ENCODE results near the gene CDH4. TPM values are rescaled to one million over a fixed set of nuclear protein-coding genes. Genes with fewer than 3 reads are reported as not detected.

CDH4 gene
- total RNA-seq, 6 donors from 2014 or later, result 0.20 to 1.0 (median 0.40) TPM; not detected in 1

DNA sequence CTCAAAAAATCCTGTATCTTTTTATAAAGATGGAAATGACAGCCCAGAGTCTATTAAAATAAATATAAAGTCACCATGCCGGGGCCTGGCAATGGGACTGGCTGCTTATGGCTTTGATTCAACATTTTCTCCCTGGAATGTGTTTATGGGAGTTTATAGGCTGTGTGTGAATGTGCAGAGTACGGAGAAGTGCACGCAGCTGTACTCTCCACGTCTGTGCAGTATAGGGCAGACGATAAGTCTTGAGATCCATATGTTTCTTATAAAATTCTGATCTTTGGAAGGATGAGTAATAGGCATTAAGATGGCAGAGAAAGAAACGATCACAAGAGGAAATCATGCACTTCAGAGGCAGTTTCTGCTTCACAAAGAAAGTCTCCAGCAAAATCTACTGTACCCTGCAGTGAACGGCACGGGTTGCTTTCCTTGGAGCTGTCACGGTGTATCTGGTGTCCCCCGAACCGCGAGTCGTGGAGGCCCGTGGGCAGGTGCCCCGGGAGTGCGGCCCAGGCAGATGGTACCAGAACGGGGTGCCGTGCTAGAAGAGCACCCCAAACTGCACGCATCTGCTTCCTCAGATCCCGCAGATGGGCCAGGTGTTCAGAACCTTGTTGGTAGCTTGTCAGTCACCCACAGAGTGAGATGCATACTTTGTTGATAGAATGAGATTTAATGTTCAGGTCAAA lies 431.1 kb downstream of the CDH4 start:
- TF ChIP-seq POLR2AphosphoS5 (IDR thresholded peaks at IDR 0.05) (no peak), POLR2A (IDR thresholded peaks at IDR 0.05) (no peak), EP300 (IDR thresholded peaks at IDR 0.05) (no peak)
- TF ChIP-seq, protein P1, sequence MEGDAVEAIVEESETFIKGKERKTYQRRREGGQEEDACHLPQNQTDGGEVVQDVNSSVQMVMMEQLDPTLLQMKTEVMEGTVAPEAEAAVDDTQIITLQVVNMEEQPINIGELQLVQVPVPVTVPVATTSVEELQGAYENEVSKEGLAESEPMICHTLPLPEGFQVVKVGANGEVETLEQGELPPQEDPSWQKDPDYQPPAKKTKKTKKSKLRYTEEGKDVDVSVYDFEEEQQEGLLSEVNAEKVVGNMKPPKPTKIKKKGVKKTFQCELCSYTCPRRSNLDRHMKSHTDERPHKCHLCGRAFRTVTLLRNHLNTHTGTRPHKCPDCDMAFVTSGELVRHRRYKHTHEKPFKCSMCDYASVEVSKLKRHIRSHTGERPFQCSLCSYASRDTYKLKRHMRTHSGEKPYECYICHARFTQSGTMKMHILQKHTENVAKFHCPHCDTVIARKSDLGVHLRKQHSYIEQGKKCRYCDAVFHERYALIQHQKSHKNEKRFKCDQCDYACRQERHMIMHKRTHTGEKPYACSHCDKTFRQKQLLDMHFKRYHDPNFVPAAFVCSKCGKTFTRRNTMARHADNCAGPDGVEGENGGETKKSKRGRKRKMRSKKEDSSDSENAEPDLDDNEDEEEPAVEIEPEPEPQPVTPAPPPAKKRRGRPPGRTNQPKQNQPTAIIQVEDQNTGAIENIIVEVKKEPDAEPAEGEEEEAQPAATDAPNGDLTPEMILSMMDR (IDR thresholded peaks at IDR 0.05), result no peak
- Histone ChIP-seq H3K4me1 (no peaks in the 10 kb centered on the region), H3K27ac (no peak overlapping the region), H3K27me3 (no peaks in the 10 kb centered on the region), H3K4me3 (no peak overlapping the region), H3K36me3 (no peaks in the 10 kb centered on the region), H3K9me3 (no peaks in the 10 kb centered on the region)
- WGBS, 2 donors, result 57 to 85% methylated on average over 9 to 20 of the region's 20 CpGs
- no peak for DNase-seq
- no peak for ATAC-seq (ENCODE audit: low FRiP score in 2 of 2)

DNA sequence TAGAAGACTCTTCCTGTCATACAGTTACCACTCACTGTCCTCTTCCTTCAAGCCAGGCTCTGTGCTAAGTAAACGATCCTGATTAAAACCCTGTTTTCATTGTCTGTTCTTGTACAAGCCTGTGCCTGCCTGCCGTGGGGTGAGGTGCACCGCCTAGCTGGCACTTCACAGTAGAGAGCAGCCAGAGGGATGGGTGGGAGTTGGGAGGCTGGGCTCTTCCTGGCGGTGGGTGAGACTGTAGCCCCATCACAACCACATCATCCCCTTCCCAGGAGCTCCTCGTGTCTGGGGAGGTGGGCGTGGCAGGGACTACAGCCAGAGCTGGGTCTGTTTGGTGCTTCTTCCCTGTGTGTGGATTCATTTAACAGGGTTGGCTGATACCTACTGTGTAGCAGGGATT lies 431.7 kb downstream of the CDH4 start:
- no peak overlapping the region for H3K27ac ChIP-seq
- no peak for DNase-seq
- no peak for ATAC-seq (ENCODE audit: low FRiP score in 2 of 2)

DNA sequence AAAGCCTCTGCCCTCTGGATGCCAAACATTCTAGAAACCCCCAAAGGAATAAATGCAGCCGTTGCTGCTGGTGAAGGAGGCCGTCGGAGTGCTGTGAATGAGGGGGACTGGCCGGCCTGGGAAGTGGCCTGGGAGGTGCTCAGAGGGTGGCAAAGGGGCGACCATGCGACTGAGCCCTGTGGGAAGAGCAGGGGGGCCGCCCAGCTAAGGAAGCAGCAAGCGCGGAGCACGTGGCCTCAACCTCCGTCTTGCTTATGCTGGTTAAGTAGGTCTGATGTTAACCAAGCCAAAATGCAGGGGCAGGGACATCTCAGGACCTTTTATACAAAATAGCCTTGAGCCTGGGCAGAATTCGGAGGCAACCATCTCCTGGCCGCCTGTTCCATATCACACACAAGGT lies 432.1 kb downstream of the CDH4 start:
- Histone ChIP-seq H3K36me3 (no peaks in the 10 kb centered on the region), H3K4me3 (no peak overlapping the region), H3K27ac (no peak overlapping the region), H3K27me3 (no peaks in the 10 kb centered on the region), H3K4me1 (no peaks in the 10 kb centered on the region), H3K9me3 (no peaks in the 10 kb centered on the region)
- 61 to 79% methylated on average over 11 to 13 of the region's 13 CpGs for WGBS, 2 donors
- DNase-seq (no peak), ATAC-seq (ENCODE audit: low FRiP score in 2 of 2) (no peak)
- TF ChIP-seq POLR2A (IDR thresholded peaks at IDR 0.05) (no peak), EP300 (IDR thresholded peaks at IDR 0.05) (no peak), POLR2AphosphoS5 (IDR thresholded peaks at IDR 0.05) (no peak)
- TF ChIP-seq, protein P1 (IDR thresholded peaks at IDR 0.05), result no peak

More for the DNA sequence above, 431.7 kb downstream of the CDH4 start:
- Histone ChIP-seq H3K4me3 (no peak overlapping the region), H3K27me3 (no peaks in the 10 kb centered on the region), H3K4me1 (no peaks in the 10 kb centered on the region), H3K9me3 (no peaks in the 10 kb centered on the region), H3K36me3 (no peaks in the 10 kb centered on the region)
- TF ChIP-seq EP300 (IDR thresholded peaks at IDR 0.05), result no peak
- 35% methylated on average over 6 of the region's 6 CpGs; no CpG with 5 or more reads in 1 of the 2 donors for WGBS, 2 donors

DNA sequence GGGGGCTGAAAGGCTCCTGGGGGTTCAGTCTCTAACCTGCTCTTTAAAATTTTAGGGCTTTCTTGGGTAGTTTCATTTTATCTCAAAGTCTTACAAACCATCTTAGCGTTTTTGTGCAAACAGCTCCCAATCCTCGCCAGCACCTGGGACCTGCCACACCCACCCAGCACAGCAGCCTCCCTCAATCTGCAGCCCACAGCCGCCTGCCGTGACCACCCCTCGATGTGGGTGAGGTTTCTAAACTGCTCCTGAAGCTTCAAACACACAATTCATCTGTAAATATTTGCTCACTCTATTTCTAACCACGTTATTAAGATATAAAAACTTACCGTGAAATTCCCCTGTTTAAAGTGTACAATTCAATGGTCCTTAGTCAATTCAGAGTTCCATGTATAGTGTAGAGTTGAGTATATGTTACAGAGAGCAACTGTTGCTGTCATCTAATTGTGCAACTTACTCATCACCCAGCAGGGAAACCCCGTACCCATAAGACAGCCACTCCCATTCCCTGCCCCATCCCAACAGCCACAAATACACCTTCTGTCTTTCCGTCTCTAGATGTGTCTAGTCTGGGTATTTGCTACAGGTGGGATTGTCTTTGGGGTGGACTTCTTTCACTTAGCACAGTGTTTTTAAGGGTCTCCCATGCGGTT lies 432.6 kb downstream of the CDH4 start:
- WGBS, 2 donors, result 61 to 70% methylated on average over 10 of the region's 10 CpGs
- Histone ChIP-seq H3K27ac (no peak overlapping the region), H3K36me3 (no peaks in the 10 kb centered on the region), H3K4me1 (no peaks in the 10 kb centered on the region), H3K4me3 (no peak overlapping the region), H3K9me3 (no peaks in the 10 kb centered on the region), H3K27me3 (no peaks in the 10 kb centered on the region)
- DNase-seq (no peak), ATAC-seq (ENCODE audit: low FRiP score in 2 of 2) (no peak)
- no peak for TF ChIP-seq EP300 (IDR thresholded peaks at IDR 0.05)
- TF ChIP-seq POLR2A (IDR thresholded peaks at IDR 0.05), result no peak
- TF ChIP-seq POLR2AphosphoS5 (IDR thresholded peaks at IDR 0.05), result no peak
- TF ChIP-seq, protein P1 (IDR thresholded peaks at IDR 0.05), result no peak

DNA sequence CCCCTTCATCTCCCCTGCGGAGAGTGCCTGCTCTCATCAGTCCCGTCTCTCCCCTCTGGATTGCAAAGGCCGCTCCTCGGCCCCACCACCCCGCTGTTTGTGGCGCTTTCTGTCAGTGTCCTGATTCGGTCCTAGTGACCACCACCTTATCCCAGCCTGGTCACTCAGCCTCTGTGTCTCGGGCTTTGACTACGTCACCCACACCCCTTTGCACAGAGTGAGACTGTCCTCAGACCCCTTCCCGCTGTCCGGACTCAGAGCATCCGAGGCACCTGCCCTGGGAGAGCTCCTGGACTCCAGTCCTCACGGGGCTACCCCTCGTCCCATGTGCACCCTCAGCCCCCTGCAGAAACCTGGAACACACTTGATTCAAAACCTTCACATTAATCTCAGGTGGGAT lies 433.4 kb downstream of the CDH4 start:
- TF ChIP-seq POLR2AphosphoS5 (IDR thresholded peaks at IDR 0.05) (no peak), EP300 (IDR thresholded peaks at IDR 0.05) (no peak), POLR2A (IDR thresholded peaks at IDR 0.05) (no peak)
- TF ChIP-seq, protein P1 (IDR thresholded peaks at IDR 0.05), result no peak
- ATAC-seq (ENCODE audit: low FRiP score in 2 of 2), result no peak
- Histone ChIP-seq H3K9me3 (no peaks in the 10 kb centered on the region), H3K4me3 (no peak overlapping the region), H3K4me1 (no peaks in the 10 kb centered on the region), H3K27me3 (no peaks in the 10 kb centered on the region), H3K27ac (no peak overlapping the region), H3K36me3 (no peaks in the 10 kb centered on the region)
- WGBS, 2 donors, result 68 to 70% methylated on average over 14 of the region's 14 CpGs
- DNase-seq, result no peak

All from upper lobe of left lung (tissue), 6 donors.